Measurements from ENCODE around the gene KCNC2. TPM values are rescaled to one million over a fixed set of nuclear protein-coding genes. Genes with fewer than 3 reads are reported as not detected.

KCNC2 gene
- total and polyA plus RNA-seq, 9 of the 15 experiments (the other 6 are each of a cell fraction or from before 2014, with no cell fraction given): not detected

DNA sequence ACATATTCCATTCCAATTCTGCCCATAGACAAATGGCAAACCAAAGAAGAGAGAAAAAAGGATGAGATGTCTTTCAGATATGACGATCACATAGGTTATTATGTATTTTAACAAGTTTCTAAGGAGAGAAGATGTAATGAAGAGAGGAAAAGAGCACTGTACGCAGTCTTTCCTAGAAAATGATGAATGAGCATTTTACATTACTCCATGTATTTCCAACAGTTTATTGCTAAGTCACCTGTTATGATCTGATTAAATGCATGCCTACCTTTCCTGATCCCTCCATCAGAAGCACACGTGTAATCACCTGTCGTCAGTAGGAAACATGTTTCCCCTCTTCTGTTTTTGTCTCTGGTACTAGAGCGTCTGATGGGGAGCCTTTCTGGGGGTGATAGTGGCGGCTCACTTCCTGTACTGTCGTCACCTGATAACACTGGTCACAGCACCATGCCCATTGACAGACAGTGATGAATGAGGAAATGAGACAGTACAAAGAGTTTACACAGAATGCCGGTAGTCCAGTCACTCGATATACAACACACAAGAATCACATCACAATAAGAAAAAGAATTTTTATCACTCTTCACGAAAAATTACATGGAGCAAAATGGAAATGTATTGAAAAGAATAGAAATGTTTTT lies 161.6 kb downstream of the KCNC2 start:
- in situ Hi-C loops (cut with MboI) (no loop called here), intact Hi-C loops (cut with micrococcal nuclease) (no loop called here)
- no peaks in the 10 kb centered on the region for H4K20me1 ChIP-seq (replicated peaks; ENCODE audit: control insufficient read depth, insufficient read depth, low read length)
- H3K4me1 ChIP-seq (replicated peaks in 1 of 2; ENCODE audit: control insufficient read depth in 2 of 2, insufficient read depth in 2 of 2, low read length in 2 of 2): no peaks in the 10 kb centered on the region
- H3K9ac ChIP-seq (ENCODE audit: insufficient read depth in 1 of 2, low read depth in 2 of 2, low read length in 2 of 2): no peak overlapping the region
- H3K27me3 ChIP-seq (ENCODE audit: control insufficient read depth in 2 of 2, insufficient read depth in 2 of 2, low read length in 2 of 2): no peaks in the 10 kb centered on the region
- no TSS peak for BruUV-seq (replicated peaks)
- ChIA-PET POLR2A (no interaction called here), CTCF (ENCODE audit: low intra/inter-chr PET ratio) (no interaction called here)
- no peaks in the 10 kb centered on the region for H3K36me3 ChIP-seq (ENCODE audit: control insufficient read depth, insufficient read depth, low read length)
- WGBS (ENCODE audit: insufficient coverage, low coverage, missing lambda C conversion rate): 0% methylated on average over 10 of the region's 10 CpGs
- no peak overlapping the region for H2AFZ ChIP-seq (ENCODE audit: low read depth, low read length)
- H3K4me3 ChIP-seq: no peak overlapping the region
- FAIRE-seq: no peak
- ATAC-seq: no peak
- no peaks in the 10 kb centered on the region for H3K9me3 ChIP-seq (replicated peaks; ENCODE audit: control insufficient read depth, insufficient read depth, low read depth, low read length)
- TF ChIP-seq ZNF184 (CRISPR knock-in tag; IDR thresholded peaks at IDR 0.05): no peak
- TF ChIP-seq BRD9 (IDR thresholded peaks at IDR 0.05; ENCODE audit: low read depth, partially characterized antibody): no peak
- TF ChIP-seq, protein P1, sequence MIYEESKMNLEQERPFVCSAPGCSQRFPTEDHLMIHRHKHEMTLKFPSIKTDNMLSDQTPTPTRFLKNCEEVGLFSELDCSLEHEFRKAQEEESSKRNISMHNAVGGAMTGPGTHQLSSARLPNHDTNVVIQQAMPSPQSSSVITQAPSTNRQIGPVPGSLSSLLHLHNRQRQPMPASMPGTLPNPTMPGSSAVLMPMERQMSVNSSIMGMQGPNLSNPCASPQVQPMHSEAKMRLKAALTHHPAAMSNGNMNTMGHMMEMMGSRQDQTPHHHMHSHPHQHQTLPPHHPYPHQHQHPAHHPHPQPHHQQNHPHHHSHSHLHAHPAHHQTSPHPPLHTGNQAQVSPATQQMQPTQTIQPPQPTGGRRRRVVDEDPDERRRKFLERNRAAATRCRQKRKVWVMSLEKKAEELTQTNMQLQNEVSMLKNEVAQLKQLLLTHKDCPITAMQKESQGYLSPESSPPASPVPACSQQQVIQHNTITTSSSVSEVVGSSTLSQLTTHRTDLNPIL (CRISPR knock-in tag; IDR thresholded peaks at IDR 0.05): no peak
- TF ChIP-seq NFE2 (IDR thresholded peaks at IDR 0.05; ENCODE audit: low read depth): no peak
- TF ChIP-seq ZNF316 (IDR thresholded peaks at IDR 0.05): peak; percentile 33; the same call in 1 of the 2 replicates
- TF ChIP-seq RBM34 (IDR thresholded peaks at IDR 0.05; ENCODE audit: borderline replicate concordance, insufficient read depth, low read length): no peak
- TF ChIP-seq ZNF507 (tag; conservative IDR thresholded peaks at IDR 0.05): no peak
- DNase-seq (ENCODE audit: extremely low read depth in 1 of 4, low spot score in 3 of 4): no peak
- H3K4me2 ChIP-seq (ENCODE audit: insufficient read depth, low read length): no peak overlapping the region
- H3K79me2 ChIP-seq (ENCODE audit: control insufficient read depth, insufficient read depth, low read length): no peaks in the 10 kb centered on the region
- H3K9me1 ChIP-seq (ENCODE audit: control insufficient read depth, insufficient read depth, low read length): no peaks in the 10 kb centered on the region
- no peak overlapping the region for H3K27ac ChIP-seq (ENCODE audit: extremely low read depth, low read depth, low read length)
